Fibroblast of lung (primary cell): ENCODE results near the gene C1orf122.

Experiments
- CTCF ChIP-seq, 2 donors: IDR thresholded peaks in 1 of 2; conservative IDR thresholded peaks in 1 of 2; 1 replicate in 1 of 2; 2 replicates in 1 of 2; pipeline ENCODE4 v1.5.1; 2011 to 2012; ENCODE audit warnings: low read length in 2 of 2, control low read depth in 1 of 2, inconsistent platforms in 1 of 2, low read depth in 1 of 2, mild to moderate bottlenecking in 1 of 2
- EZH2 ChIP-seq: IDR thresholded peaks from 2 replicates; pipeline ENCODE4 v1.5.1; 2012; ENCODE audit warnings: low read length, control low read depth, mild to moderate bottlenecking; ENCODE audit errors: missing control alignments

GRCh38 chr1:37797750-37798345 is 9.7 kb upstream of the C1orf122 start:
- TF ChIP-seq CTCF (conservative IDR thresholded peaks at IDR 0.05 in 1 of 2, IDR thresholded peaks at IDR 0.05 in 1 of 2; ENCODE audit: low read depth in 1 of 2, low read length in 2 of 2) = no peak
- no peak for TF ChIP-seq EZH2
